Measurements from ENCODE around the gene MEI1. TPM values are rescaled to one million over a fixed set of nuclear protein-coding genes. Genes with fewer than 3 reads are reported as not detected.
"Not testable (repeated sequence)": the region's sequence is repeated elsewhere in the genome, so short reads cannot be mapped to it uniquely, and the experiment has no call there.

MEI1 gene
- total RNA-seq, 4 donors from 2014 or later, result 1.1 to 20.5 TPM; not detected in 2

DNA sequence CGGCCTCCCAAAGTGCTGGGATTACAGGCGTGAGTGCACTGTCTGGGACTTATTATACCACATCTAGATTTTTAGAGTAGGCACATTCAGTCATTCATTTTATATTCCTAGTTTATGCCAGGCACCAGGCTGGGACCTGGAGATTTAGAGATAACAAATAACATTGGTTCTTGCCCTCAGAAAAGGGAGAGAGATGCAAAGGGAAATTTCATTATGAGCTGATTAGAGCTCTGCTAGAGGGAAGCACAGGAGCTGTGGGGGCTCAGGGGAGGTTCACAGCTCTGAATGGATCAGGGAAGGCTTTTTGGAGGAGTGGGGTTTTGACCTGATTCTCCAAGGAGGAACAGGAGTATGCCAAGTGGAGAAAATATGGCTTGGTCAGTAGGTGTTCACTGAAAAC is 32.3 kb downstream of the MEI1 start:
- WGBS, 2 donors (ENCODE audit: low coverage in 1 of 2), result 90% methylated on average over 2 of the region's 2 CpGs; no CpG with 5 or more reads in 1 of the 2 donors
- H3K9me3 ChIP-seq, result no peaks in the 10 kb centered on the region
- no peaks in the 10 kb centered on the region for H3K27me3 ChIP-seq
- in situ Hi-C loops (cut with MboI; ENCODE audit: low pct_ligation_motif_present in 1 of 4, low pct_unique_long_range_greater_than_20kb in 1 of 4, low sequenced_read_pairs in 3 of 4) (no loop called here), intact Hi-C loops (cut with DNase I; ENCODE audit: low total_unique reads) (no loop called here)
- H3K36me3 ChIP-seq, result no peaks in the 10 kb centered on the region
- H3K4me3 ChIP-seq, result no peak overlapping the region
- no peaks in the 10 kb centered on the region for H3K4me1 ChIP-seq
- no peak overlapping the region for H3K27ac ChIP-seq
- TF ChIP-seq CTCF (IDR thresholded peaks at IDR 0.05) (no peak), POLR2A (IDR thresholded peaks at IDR 0.05) (no peak), EP300 (IDR thresholded peaks at IDR 0.05; ENCODE audit: low read depth) (no peak), POLR2AphosphoS5 (IDR thresholded peaks at IDR 0.05) (no peak)
- no peak for DNase-seq

DNA sequence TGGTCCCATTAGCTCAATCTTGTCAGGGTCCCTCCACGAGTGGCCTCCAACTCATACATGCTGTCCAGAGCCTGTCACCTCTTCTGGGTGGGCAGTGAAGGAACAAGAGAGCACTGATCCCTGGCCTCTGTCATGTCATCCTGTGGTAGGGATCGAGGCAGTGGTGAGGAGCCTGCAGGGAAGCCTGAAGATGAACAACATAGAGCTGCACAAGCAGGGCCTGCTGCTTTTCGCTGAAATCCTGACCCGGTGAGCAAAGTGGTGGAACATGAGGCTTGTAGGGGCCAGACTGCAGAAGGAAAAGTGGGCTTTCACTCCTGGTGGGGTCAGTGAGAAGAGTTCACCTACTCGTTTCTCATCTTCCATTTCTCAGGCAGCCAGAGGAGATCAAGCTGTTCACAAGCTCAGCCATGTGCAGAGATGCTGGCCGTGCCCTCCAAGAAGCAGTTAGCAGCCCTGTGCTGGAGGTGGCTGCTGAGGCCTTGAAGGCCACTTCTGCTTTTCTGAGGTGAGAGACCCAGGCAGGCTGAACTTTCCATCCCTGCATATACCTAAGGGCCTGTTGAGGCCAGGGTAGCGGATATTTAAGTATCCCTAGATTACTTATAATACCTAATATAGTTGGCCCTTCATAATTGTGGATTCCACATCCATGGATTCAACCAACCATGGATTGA is 32.9 kb downstream of the MEI1 start:
- no peaks in the 10 kb centered on the region for H3K4me1 ChIP-seq
- H3K9me3 ChIP-seq, result no peaks in the 10 kb centered on the region
- TF ChIP-seq EP300 (IDR thresholded peaks at IDR 0.05; ENCODE audit: low read depth), result no peak
- no peak for TF ChIP-seq POLR2A (IDR thresholded peaks at IDR 0.05)
- TF ChIP-seq CTCF (IDR thresholded peaks at IDR 0.05), result no peak
- no peak for TF ChIP-seq POLR2AphosphoS5 (IDR thresholded peaks at IDR 0.05)
- in situ Hi-C loops (cut with MboI; ENCODE audit: low pct_ligation_motif_present in 1 of 4, low pct_unique_long_range_greater_than_20kb in 1 of 4, low sequenced_read_pairs in 3 of 4) (no loop called here), intact Hi-C loops (cut with DNase I; ENCODE audit: low total_unique reads) (no loop called here)
- H3K27ac ChIP-seq, result no peak overlapping the region
- 87 to 100% methylated on average over 1 to 7 of the region's 7 CpGs for WGBS, 2 donors (ENCODE audit: low coverage in 1 of 2)
- no peaks in the 10 kb centered on the region for H3K36me3 ChIP-seq
- DNase-seq, result no peak
- H3K4me3 ChIP-seq, result no peak overlapping the region
- H3K27me3 ChIP-seq, result no peaks in the 10 kb centered on the region

GRCh38 chr22:41733241-41733640 is 33.9 kb downstream of the MEI1 start:
- H3K27ac ChIP-seq; in situ Hi-C loops (cut with MboI; ENCODE audit: low pct_ligation_motif_present in 1 of 4, low pct_unique_long_range_greater_than_20kb in 1 of 4, low sequenced_read_pairs in 3 of 4); intact Hi-C loops (cut with DNase I; ENCODE audit: low total_unique reads); H3K36me3 ChIP-seq; H3K9me3 ChIP-seq; H3K4me3 ChIP-seq; H3K27me3 ChIP-seq; H3K4me1 ChIP-seq; DNase-seq: not testable (repeated sequence)
- WGBS, 2 donors (ENCODE audit: low coverage in 1 of 2), result 97% methylated on average over 4 of the region's 4 CpGs; no CpG with 5 or more reads in 1 of the 2 donors

GRCh38 chr22:41739576-41739975 is 40.3 kb downstream of the MEI1 start:
- Histone ChIP-seq H3K27ac (no peak overlapping the region), H3K36me3 (no peaks in the 10 kb centered on the region), H3K4me1 (no peaks in the 10 kb centered on the region), H3K9me3 (no peaks in the 10 kb centered on the region), H3K27me3 (no peaks in the 10 kb centered on the region), H3K4me3 (no peak overlapping the region)
- in situ Hi-C loops (cut with MboI; ENCODE audit: low pct_ligation_motif_present in 1 of 4, low pct_unique_long_range_greater_than_20kb in 1 of 4, low sequenced_read_pairs in 3 of 4), result no loop called here
- TF ChIP-seq EP300 (IDR thresholded peaks at IDR 0.05; ENCODE audit: low read depth) (no peak), POLR2AphosphoS5 (IDR thresholded peaks at IDR 0.05) (no peak), CTCF (IDR thresholded peaks at IDR 0.05) (no peak)
- intact Hi-C loops (cut with DNase I; ENCODE audit: low total_unique reads), result no loop called here
- WGBS, 2 donors (ENCODE audit: low coverage in 1 of 2), result 80 to 91% methylated on average over 3 of the region's 3 CpGs
- DNase-seq, result no peak

DNA sequence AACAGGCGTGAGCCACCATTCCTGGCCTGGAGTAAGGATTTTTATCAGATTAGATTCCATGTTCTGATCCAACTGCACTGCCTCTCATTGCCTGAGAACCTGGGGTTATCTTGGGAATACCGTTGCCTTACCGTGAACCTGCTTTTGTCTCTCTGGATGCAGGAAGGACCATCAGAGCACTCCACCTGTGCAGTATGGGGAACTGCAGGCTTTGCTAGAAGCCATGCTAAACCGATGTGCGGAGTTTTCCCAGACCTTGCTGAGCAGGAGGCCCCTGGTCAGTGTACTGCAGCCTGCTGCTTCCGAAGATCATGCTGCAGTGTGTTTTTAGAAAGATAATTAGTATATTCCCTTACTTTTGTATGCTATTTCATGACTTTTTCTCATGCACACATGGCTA is 43.6 kb downstream of the MEI1 start:
- in situ Hi-C loops (cut with MboI; ENCODE audit: low pct_ligation_motif_present in 1 of 4, low pct_unique_long_range_greater_than_20kb in 1 of 4, low sequenced_read_pairs in 3 of 4), result no loop called here
- H3K4me3 ChIP-seq, result no peak overlapping the region
- H3K9me3 ChIP-seq, result no peaks in the 10 kb centered on the region
- no peak for DNase-seq
- TF ChIP-seq POLR2A (IDR thresholded peaks at IDR 0.05) (no peak), POLR2AphosphoS5 (IDR thresholded peaks at IDR 0.05) (no peak), CTCF (IDR thresholded peaks at IDR 0.05) (no peak)
- no peaks in the 10 kb centered on the region for H3K4me1 ChIP-seq
- H3K27me3 ChIP-seq, result no peaks in the 10 kb centered on the region
- no peaks in the 10 kb centered on the region for H3K36me3 ChIP-seq
- no peak overlapping the region for H3K27ac ChIP-seq
- WGBS, 2 donors (ENCODE audit: low coverage in 1 of 2), result 52 to 57% methylated on average over 3 to 6 of the region's 6 CpGs
- intact Hi-C loops (cut with DNase I; ENCODE audit: low total_unique reads), result loop anchor here (10.0 kb wide), 1 partner anchor 62 kb away; the partner anchor contains the start of gene CCDC134
